KMS-11 (cell line): ENCODE results near the gene CEACAM19.
"Not testable (repeated sequence)": the region's sequence is repeated elsewhere in the genome, so short reads cannot be mapped to it uniquely, and the experiment has no call there.

Source experiments
- H2AFZ ChIP-seq: fragments of 200-600 bp; sonication (generic); 2 replicates; pipeline ENCODE4 v1.6.1; 2016; ENCODE audit warnings: antibody characterized with exemption, mixed run types, low read depth
- H3K27ac ChIP-seq: fragments of 200-600 bp; sonication (generic); 2 replicates; pipeline ENCODE4 v1.6.1; 2016; ENCODE audit warnings: mild to moderate bottlenecking, mixed run types
- H3K27me3 ChIP-seq: fragments of 200-600 bp; sonication (generic); 2 replicates; pipeline ENCODE4 v1.6.1; 2017; ENCODE audit warnings: mild to moderate bottlenecking, low read depth, mixed run types, moderate library complexity; ENCODE audit not compliant: insufficient read depth
- H3K36me3 ChIP-seq: fragments of 200-600 bp; sonication (generic); 2 replicates; pipeline ENCODE4 v1.6.1; 2017; ENCODE audit warnings: mild to moderate bottlenecking, mixed run types; ENCODE audit not compliant: insufficient read depth
- H3K4me1 ChIP-seq: fragments of 200-600 bp; sonication (generic); 2 replicates; pipeline ENCODE4 v1.6.1; 2016; ENCODE audit warnings: mild to moderate bottlenecking, low read depth, mixed run types; ENCODE audit not compliant: poor library complexity, severe bottlenecking
- H3K4me2 ChIP-seq: fragments of 200-600 bp; sonication (generic); 2 replicates; pipeline ENCODE4 v1.7.0; 2016; ENCODE audit warnings: mild to moderate bottlenecking, mixed run types
- H3K4me3 ChIP-seq: fragments of 200-600 bp; sonication (generic); IDR thresholded peaks from 2 replicates; pipeline ENCODE4 v1.6.1; 2017; ENCODE audit warnings: low read depth, low read length, mixed read lengths; ENCODE audit not compliant: insufficient read depth
- H3K79me2 ChIP-seq: fragments of 200-600 bp; sonication (generic); 2 replicates; pipeline ENCODE4 v1.6.1; 2016; ENCODE audit warnings: low read depth, mixed run types; ENCODE audit not compliant: insufficient read depth
- H3K9ac ChIP-seq: fragments of 200-600 bp; sonication (generic); 2 replicates; pipeline ENCODE4 v1.6.1; 2016; ENCODE audit warnings: mild to moderate bottlenecking, mixed run types
- H4K20me1 ChIP-seq: fragments of 200-600 bp; sonication (generic); 2 replicates; pipeline ENCODE4 v1.6.1; 2016; ENCODE audit warnings: mild to moderate bottlenecking, mixed run types; ENCODE audit not compliant: insufficient read depth
- CTCF ChIP-seq: fragments of 200-600 bp; sonication (generic); conservative IDR thresholded peaks from 2 replicates; pipeline ENCODE4 v1.6.1; 2017; ENCODE audit warnings: low read depth, mild to moderate bottlenecking, antibody characterized with exemption, low read length, moderate library complexity, mixed read lengths

The CEACAM19 gene

DNA sequence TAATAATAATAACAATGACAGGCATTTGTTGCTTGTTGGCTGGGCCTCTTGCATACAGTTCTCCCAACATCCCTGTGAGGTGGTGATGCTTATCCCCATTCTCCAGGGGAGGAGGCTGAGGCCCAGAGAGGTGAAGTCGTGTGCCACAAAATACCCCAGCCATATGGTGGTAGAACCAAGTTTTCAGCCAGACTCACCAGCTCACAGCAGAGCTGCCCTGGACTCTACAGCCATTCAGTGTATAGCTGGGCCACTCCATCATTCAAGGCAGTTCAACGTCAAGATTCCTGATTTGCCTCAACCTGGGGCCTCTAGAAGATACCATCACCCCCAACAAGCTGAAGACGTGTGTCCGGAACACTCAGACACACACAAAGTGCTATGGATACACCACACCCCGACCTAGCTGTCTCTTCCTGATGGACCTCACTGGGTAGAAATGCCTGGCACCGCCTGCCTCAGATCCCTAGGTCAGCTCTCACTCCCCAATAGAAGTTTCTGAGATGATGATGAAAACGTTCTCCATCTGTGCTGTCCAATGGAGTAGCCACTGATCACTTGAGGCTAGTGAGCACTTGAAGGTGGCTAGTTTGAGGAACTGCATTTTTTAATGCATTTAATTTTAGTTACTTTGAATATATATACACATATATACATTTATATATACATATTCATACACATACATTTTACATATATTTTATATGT is 4.3 kb upstream of the CEACAM19 start:
- H3K27ac ChIP-seq, result no peak overlapping the region
- TF ChIP-seq CTCF, result no peak
- H3K4me1 ChIP-seq, result peaks cover 6% of the 10 kb centered on the region
- no peak overlapping the region for H3K9ac ChIP-seq
- H4K20me1 ChIP-seq, result no peaks in the 10 kb centered on the region
- no peaks in the 10 kb centered on the region for H3K36me3 ChIP-seq
- no peak overlapping the region for H3K4me3 ChIP-seq
- H3K79me2 ChIP-seq, result no peaks in the 10 kb centered on the region
- H2AFZ ChIP-seq, result no peak overlapping the region
- no peak overlapping the region for H3K4me2 ChIP-seq
- no peaks in the 10 kb centered on the region for H3K27me3 ChIP-seq

DNA sequence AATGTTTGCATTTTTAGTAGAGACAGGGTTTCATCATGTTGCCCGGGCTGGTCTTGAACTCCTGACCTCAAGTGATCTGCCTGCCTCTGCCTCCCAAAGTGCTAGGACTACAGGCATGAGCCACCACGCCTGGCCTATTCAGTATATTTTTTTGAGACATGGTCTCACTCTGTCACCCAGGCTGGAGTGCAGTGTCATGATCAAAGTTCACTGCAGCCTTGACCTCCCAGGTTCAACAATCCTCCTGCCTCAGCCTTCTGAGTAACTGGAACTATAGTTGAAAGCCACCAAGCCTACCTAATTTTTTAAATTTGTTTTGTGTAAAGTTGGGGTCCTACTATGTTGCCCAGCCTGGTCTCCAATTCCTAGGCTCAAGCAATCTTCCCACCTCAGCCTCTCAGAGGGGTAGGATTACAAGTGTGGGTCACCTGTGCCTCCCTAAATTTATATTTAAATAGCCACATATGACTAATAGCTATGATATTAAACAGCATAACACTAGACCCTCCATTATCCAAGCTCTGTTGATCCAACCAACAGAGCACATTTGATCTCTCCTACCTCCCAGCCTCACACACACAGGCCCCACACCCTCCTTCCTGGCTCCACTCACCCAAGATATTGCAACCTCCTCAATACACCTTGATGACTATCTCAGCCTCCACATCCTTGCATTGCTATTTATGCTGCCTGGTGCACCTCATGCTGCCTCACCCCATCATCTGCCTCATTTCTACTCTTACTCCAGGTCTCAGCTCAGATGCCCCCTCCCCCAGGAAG is 2.1 kb upstream of the CEACAM19 start:
- Histone ChIP-seq H3K4me3 (no peak overlapping the region), H3K4me1 (no peaks in the 10 kb centered on the region), H3K27ac (no peak overlapping the region), H4K20me1 (no peaks in the 10 kb centered on the region), H3K4me2 (no peak overlapping the region), H3K79me2 (no peaks in the 10 kb centered on the region), H3K27me3 (no peaks in the 10 kb centered on the region), H2AFZ (no peak overlapping the region), H3K36me3 (no peaks in the 10 kb centered on the region), H3K9ac (no peak overlapping the region)
- no peak for TF ChIP-seq CTCF

- H2AFZ ChIP-seq, H3K4me2 ChIP-seq, H3K27ac ChIP-seq, H4K20me1 ChIP-seq, H3K4me1 ChIP-seq, H3K36me3 ChIP-seq, H3K9ac ChIP-seq, H3K27me3 ChIP-seq, H3K4me3 ChIP-seq, H3K79me2 ChIP-seq: not testable (repeated sequence)
These were observed 1.3 kb upstream of the CEACAM19 start for GRCh38 chr19:44670027-44670426.

DNA sequence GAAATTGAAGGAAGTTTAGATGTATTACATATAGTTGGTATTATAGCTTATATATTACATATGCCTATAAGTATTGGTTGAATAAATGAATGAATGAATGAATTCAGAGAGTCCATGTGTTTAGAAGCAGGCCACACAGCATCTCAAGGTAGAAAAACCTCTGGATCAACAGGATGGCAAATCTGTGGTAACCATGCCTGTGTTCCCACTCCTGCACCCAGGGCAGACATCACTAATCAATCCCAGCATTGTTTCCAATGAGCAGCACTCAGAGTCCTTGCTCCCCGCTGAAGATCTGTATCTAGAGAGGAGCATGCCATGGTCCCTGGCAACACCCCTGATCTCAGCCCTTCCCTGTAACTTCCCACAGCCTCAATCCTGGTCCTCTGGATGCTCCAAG is 944 bp downstream of the CEACAM19 start:
- Histone ChIP-seq H3K4me2 (no peak overlapping the region), H3K36me3 (no peaks in the 10 kb centered on the region), H2AFZ (no peak overlapping the region), H3K4me3 (no peak overlapping the region), H3K79me2 (no peaks in the 10 kb centered on the region), H3K27ac (no peak overlapping the region), H4K20me1 (no peaks in the 10 kb centered on the region), H3K27me3 (no peaks in the 10 kb centered on the region), H3K4me1 (no peaks in the 10 kb centered on the region), H3K9ac (no peak overlapping the region)
- no peak for TF ChIP-seq CTCF

- no peak overlapping the region for H3K4me3 ChIP-seq
- TF ChIP-seq CTCF, result no peak
- no peak overlapping the region for H3K9ac ChIP-seq
- no peaks in the 10 kb centered on the region for H3K79me2 ChIP-seq
- H3K27ac ChIP-seq, result no peak overlapping the region
- no peak overlapping the region for H3K4me2 ChIP-seq
- no peaks in the 10 kb centered on the region for H3K36me3 ChIP-seq
- H3K4me1 ChIP-seq, result no peaks in the 10 kb centered on the region
- no peaks in the 10 kb centered on the region for H4K20me1 ChIP-seq
- H3K27me3 ChIP-seq, result no peaks in the 10 kb centered on the region
- H2AFZ ChIP-seq, result no peak overlapping the region
These were observed 2.2 kb downstream of the CEACAM19 start for GRCh38 chr19:44673510-44673909.
